ENCODE results near the gene CBX7.
"Not testable (repeated sequence)": the region's sequence is repeated elsewhere in the genome, so short reads cannot be mapped to it uniquely, and the experiment has no call there.

The CBX7 gene

GRCh38 chr22:39173787-39174497, 21.5 kb upstream of the CBX7 start:
- no peak for DNase-seq

- DNase-seq: no peak
Observed at GRCh38 chr22:39173050-39173706, 20.7 kb upstream of the CBX7 start.

- DNase-seq: not testable (repeated sequence)
Observed at GRCh38 chr22:39172265-39173049, 20.0 kb upstream of the CBX7 start.

- no peak for DNase-seq
Observed at GRCh38 chr22:39171623-39172264, 19.3 kb upstream of the CBX7 start.

- peak; percentile 87 to 90 for DNase-seq
Observed at GRCh38 chr22:39170825-39171622, 18.5 kb upstream of the CBX7 start.

- no peak for DNase-seq
Observed at GRCh38 chr22:39169797-39170466, 17.5 kb upstream of the CBX7 start.

- no peak for DNase-seq
Observed at GRCh38 chr22:39166547-39166946, 14.1 kb upstream of the CBX7 start.

GRCh38 chr22:39156093-39156492, 3.6 kb upstream of the CBX7 start:
- DNase-seq: not testable (repeated sequence)

- DNase-seq: no peak
Observed at GRCh38 chr22:39155421-39155820, 2.9 kb upstream of the CBX7 start.

- no peak for DNase-seq
Observed at GRCh38 chr22:39153220-39153717, 789 bp upstream of the CBX7 start.

GRCh38 chr22:39152024-39152510, 413 bp downstream of the CBX7 start:
- no peak for DNase-seq

GRCh38 chr22:39151329-39151975, 1.0 kb downstream of the CBX7 start:
- no peak for DNase-seq

- no peak for DNase-seq
Observed at GRCh38 chr22:39150848-39151215, 1.6 kb downstream of the CBX7 start.

GRCh38 chr22:39149915-39150847, 2.3 kb downstream of the CBX7 start:
- no peak for DNase-seq

- DNase-seq: peak; percentile 53 to 54
Observed at GRCh38 chr22:39148727-39149535, 3.5 kb downstream of the CBX7 start.

- DNase-seq: no peak
Observed at GRCh38 chr22:39148026-39148726, 4.3 kb downstream of the CBX7 start.

- DNase-seq: no peak
Observed at GRCh38 chr22:39147335-39148025, 5.0 kb downstream of the CBX7 start.

Measured in stimulated activated CD4-positive, alpha-beta T cell treated with anti-CD3 and anti-CD28 coated beads, Interleukin-2, amount 100 ng/mL, for 48 hours (primary cell).